WERI-Rb-1 (cell line): Measurements from ENCODE around the gene ABCF2.

Experiments
- DNase-seq: peaks from one replicate; pipeline ENCODE4 v3.0.0-alpha.2; 2020
- H3K27ac ChIP-seq: fragments of 250-450 bp; sonication (Bioruptor Pico); 2 replicates; pipeline ENCODE4 v1.5.1; 2020; ENCODE audit warnings: mild to moderate bottlenecking, moderate library complexity
- H3K27me3 ChIP-seq: fragments of 250-450 bp; sonication (Bioruptor Pico); 2 replicates; pipeline ENCODE4 v1.5.1; 2021; ENCODE audit warnings: mild to moderate bottlenecking, low read depth, moderate library complexity; ENCODE audit not compliant: insufficient read depth, severe bottlenecking
- H3K36me3 ChIP-seq: fragments of 250-450 bp; sonication (Bioruptor Pico); 2 replicates; pipeline ENCODE4 v1.5.1; 2020; ENCODE audit warnings: mild to moderate bottlenecking, moderate library complexity
- H3K4me3 ChIP-seq: 2 replicates; pipeline ENCODE4 v1.5.1; 2011; ENCODE audit warnings: low read depth, mild to moderate bottlenecking, control low read depth, low read length
- H3K9me3 ChIP-seq: fragments of 250-450 bp; sonication (Bioruptor Pico); 2 replicates; pipeline ENCODE4 v1.5.1; 2021; ENCODE audit warnings: mild to moderate bottlenecking, moderate library complexity; ENCODE audit not compliant: severe bottlenecking
- CTCF ChIP-seq: IDR thresholded peaks from 2 replicates; pipeline ENCODE4 v1.5.1; 2011; ENCODE audit warnings: low read depth, mild to moderate bottlenecking, control low read depth, inconsistent platforms, low read length

Gene ABCF2

DNA sequence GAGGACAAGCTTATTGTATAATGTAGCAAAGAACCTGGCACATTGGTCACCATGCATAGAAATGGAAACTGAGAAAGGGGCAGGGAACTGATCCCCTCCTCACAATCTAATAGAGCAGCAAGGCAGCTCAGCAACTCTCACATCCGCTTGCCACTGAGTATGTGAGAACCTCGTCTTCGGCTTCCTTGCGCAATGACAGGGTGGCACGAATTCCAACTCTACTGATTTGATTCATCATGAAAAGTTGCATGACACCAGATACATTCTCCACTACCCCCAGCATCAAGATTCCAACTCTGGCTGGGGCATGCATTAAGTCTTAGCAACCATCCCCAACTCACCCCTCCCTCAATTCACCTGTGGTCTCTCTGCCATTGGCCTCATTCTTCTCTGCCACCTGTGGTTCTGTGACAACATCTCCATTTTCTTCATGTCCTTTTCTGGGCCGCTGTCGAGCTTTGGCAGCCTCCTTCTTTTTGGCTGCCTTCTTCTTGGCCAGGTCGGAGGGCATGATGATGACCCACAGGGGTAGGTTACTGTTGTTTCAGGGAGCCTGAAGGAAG is 976 bp downstream of the ABCF2 start:
- Histone ChIP-seq H3K4me3 (peak overlapping the region; percentile 78), H3K9me3 (no peaks in the 10 kb centered on the region), H3K27me3 (no peaks in the 10 kb centered on the region), H3K27ac (no peak overlapping the region; the same call in 1 of the 2 replicates), H3K36me3 (peaks cover 42% of the 10 kb centered on the region)
- no peak for TF ChIP-seq CTCF
- DNase-seq = no peak

DNA sequence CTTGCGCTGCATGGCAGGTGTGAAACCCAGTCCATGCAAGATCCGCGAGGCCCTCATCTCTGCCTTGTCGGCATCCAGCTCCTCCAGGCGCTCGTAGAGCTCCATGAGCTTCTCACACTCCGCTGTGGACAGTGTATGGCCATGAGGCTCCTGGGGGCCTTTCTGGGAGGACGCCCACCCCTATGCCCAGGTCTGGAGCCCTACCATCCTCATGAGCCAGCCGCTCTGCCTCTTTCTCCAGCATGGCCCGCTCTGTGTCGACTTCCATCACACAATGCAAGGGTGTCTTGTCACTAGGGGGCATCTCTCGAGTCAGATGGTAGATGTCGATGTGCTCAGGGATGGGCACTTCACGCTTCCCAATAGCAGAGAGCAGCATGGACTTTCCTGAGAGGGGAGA is 3.3 kb downstream of the ABCF2 start:
- Histone ChIP-seq H3K36me3 (peaks cover 62% of the 10 kb centered on the region), H3K27me3 (no peaks in the 10 kb centered on the region), H3K27ac (no peak overlapping the region), H3K9me3 (no peaks in the 10 kb centered on the region), H3K4me3 (no peak overlapping the region)
- TF ChIP-seq CTCF = no peak
- DNase-seq = no peak

DNA sequence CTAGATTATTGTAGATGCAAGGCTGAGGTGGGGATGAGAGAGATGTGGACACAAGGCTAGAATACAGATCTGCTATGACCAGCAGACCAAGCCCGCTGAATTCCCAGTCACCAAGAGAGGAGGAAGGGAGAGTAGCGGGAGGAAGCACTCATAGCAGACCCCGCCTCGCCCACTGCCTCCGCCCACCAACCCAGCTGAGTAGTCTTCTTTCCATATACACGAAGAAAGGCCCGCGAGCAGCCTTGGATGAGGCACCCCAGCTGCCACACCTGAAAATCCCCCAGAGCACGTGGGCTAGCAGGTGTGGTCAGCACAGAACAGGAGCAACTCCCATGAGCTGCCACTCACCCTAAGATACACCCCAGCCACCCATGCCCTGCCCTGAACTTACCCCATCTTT is 8.8 kb downstream of the ABCF2 start:
- H3K4me3 ChIP-seq = no peak overlapping the region
- no peak for DNase-seq
- H3K9me3 ChIP-seq = no peaks in the 10 kb centered on the region
- no peaks in the 10 kb centered on the region for H3K27me3 ChIP-seq
- H3K27ac ChIP-seq = no peak overlapping the region
- peaks cover 88% of the 10 kb centered on the region for H3K36me3 ChIP-seq
- no peak for TF ChIP-seq CTCF

GRCh38 chr7:151215396-151215795 is 11.6 kb downstream of the ABCF2 start:
- no peak overlapping the region for H3K27ac ChIP-seq
- no peaks in the 10 kb centered on the region for H3K9me3 ChIP-seq
- no peak for TF ChIP-seq CTCF
- DNase-seq = no peak
- H3K27me3 ChIP-seq = no peaks in the 10 kb centered on the region
- H3K36me3 ChIP-seq = peaks cover 75% of the 10 kb centered on the region
- H3K4me3 ChIP-seq = no peak overlapping the region

GRCh38 chr7:151213826-151214225 is 13.2 kb downstream of the ABCF2 start:
- no peaks in the 10 kb centered on the region for H3K27me3 ChIP-seq

More at GRCh38 chr7:151213826-151214225, 13.2 kb downstream of the ABCF2 start:
- H3K36me3 ChIP-seq = peaks cover 63% of the 10 kb centered on the region
- H3K27ac ChIP-seq = no peak overlapping the region
- H3K9me3 ChIP-seq = no peaks in the 10 kb centered on the region
- DNase-seq = no peak
- no peak for TF ChIP-seq CTCF
- no peak overlapping the region for H3K4me3 ChIP-seq
